Natural killer cell (primary cell): ENCODE measurements around the gene ADAM11. TPM values are rescaled to one million over a fixed set of nuclear protein-coding genes. Genes with fewer than 3 reads are reported as not detected.

Experiments
- ATAC-seq, 3 donors: fragments of 150-1000 bp in 2 of 3; fragments of 200-7000 bp in 1 of 3; cut with Tn5 transposase; 1 replicate in 1 of 3; 2 replicates in 2 of 3; pipeline ENCODE4 v1.10.0; 2021; ENCODE audit warnings: mild to moderate bottlenecking in 2 of 3, moderate library complexity in 2 of 3
- DNase-seq, 2 donors: peaks; one replicate each; pipeline versions ENCODE4 v3.0.0 to v3.0.0-alpha.2; 2013 to 2021; ENCODE audit warnings: mixed read lengths in 1 of 2
- H3K27ac ChIP-seq: one replicate; pipeline ENCODE4 v1.5.1; 2013; ENCODE audit warnings: mild to moderate bottlenecking, low read length
- H3K27me3 ChIP-seq: one replicate; pipeline ENCODE4 v1.6.1; 2013; ENCODE audit warnings: low read length; ENCODE audit not compliant: control insufficient read depth, insufficient read depth
- H3K36me3 ChIP-seq: one replicate; pipeline ENCODE4 v1.6.1; 2013; ENCODE audit warnings: low read length; ENCODE audit not compliant: control insufficient read depth, insufficient read depth
- H3K4me1 ChIP-seq: one replicate; pipeline ENCODE4 v1.6.1; 2013; ENCODE audit warnings: low read length; ENCODE audit not compliant: control insufficient read depth, insufficient read depth
- H3K4me3 ChIP-seq: one replicate; pipeline ENCODE4 v1.5.1; 2013; ENCODE audit warnings: low read length
- H3K9me3 ChIP-seq: one replicate; pipeline ENCODE4 v1.6.1; 2013; ENCODE audit warnings: low read length; ENCODE audit not compliant: control insufficient read depth, insufficient read depth
- H3K27ac Mint-ChIP-seq, 2 donors: one replicate each; pipeline ENCODE4 v1.8.0; 2022; ENCODE audit warnings: mild to moderate bottlenecking in 2 of 2, mixed read lengths in 2 of 2, moderate library complexity in 1 of 2
- H3K27me3 Mint-ChIP-seq, 2 donors: one replicate each; pipeline ENCODE4 v1.8.0; 2022; ENCODE audit warnings: low read depth in 2 of 2, mixed read lengths in 2 of 2
- H3K36me3 Mint-ChIP-seq: one replicate; pipeline ENCODE4 v1.8.0; 2022; ENCODE audit warnings: mixed read lengths
- H3K4me1 Mint-ChIP-seq, 2 donors: one replicate each; pipeline ENCODE4 v1.8.0; 2022; ENCODE audit warnings: mixed read lengths in 2 of 2
- H3K4me3 Mint-ChIP-seq: one replicate; pipeline ENCODE4 v1.8.0; 2022; ENCODE audit warnings: mild to moderate bottlenecking, moderate library complexity, mixed read lengths
- H3K9me3 Mint-ChIP-seq, 2 donors: one replicate each; pipeline ENCODE4 v1.8.0; 2022; ENCODE audit warnings: mixed read lengths in 2 of 2
- CTCF ChIP-seq: fragments of 200-600 bp; IDR thresholded peaks from one replicate; pipeline ENCODE4 v1.8.0; 2022; ENCODE audit warnings: antibody characterized with exemption
- WGBS: methylation state at CpG from one replicate; pipeline ENCODE4 v1.1.7; 2013; ENCODE audit warnings: missing lambda C conversion rate; ENCODE audit not compliant: insufficient coverage; 5-methylcytosine and 5-hydroxymethylcytosine counted together
- intact Hi-C: fragments of 100-400 bp; cut with micrococcal nuclease; formaldehyde crosslinking; loops from one replicate; pipeline ENCODE4 v1.14.2; 2022
- total RNA-seq, 4 donors: library from RNA; stranded (reverse); fragments of 120-200 nt in 1 of 4; gene quantifications; one replicate each; pipeline versions ENCODE4 v1.2.3 to v1.2.4, GENCODE V29; 2013 to 2022

Gene ADAM11
- total RNA-seq, 3 donors from 2014 or later (not counting 1 experiment from before 2014, with no cell fraction given), result 0.18 to 0.28 (median 0.28) TPM

DNA sequence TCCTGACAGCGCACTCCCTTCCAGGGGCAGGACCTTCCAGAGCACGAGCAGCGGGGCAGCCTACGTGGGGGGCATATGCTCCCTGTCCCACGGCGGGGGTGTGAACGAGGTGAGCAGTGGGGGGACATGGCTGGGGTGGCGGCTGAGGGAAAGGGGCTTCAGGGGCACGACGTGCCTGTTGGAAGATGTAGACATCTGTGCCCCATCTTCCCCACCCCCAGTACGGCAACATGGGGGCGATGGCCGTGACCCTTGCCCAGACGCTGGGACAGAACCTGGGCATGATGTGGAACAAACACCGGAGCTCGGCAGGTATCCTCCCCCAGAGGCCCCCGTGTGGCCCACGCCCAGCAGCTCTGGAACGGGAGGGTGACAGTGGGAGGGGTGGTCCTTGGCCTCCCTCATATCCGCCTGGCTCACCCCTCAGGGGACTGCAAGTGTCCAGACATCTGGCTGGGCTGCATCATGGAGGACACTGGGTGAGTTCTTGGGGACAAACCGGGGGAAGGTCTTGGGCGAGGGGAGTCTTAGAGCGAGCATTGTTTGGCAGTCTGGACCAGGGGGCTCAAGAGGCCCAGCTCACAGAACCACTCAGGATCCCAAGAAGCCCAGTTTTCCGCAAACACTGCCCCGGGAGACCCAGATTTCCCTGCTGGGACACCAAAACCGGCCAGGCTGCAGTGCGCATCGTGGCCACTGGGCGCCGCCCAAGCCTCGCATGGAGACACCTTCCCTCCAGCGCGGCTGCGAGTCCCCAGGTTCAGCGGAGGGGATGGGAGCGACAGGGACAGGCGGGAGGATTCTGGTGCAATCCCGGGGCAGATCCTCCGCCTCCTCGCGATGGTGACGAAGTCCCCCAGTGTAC lies 15.7 kb downstream of the ADAM11 start:
- peak overlapping the region; percentile 91 for H3K4me3 Mint-ChIP-seq

GRCh38 chr17:44775136-44775837 lies 16.5 kb downstream of the ADAM11 start:
- peak overlapping the region; percentile 52 for H3K4me3 ChIP-seq
- Mint-ChIP-seq H3K27me3 (peaks cover 0 to 7% of the 10 kb centered on the region in 2 donors), H3K4me1 (peaks cover 0 to 27% of the 10 kb centered on the region in 2 donors), H3K9me3 (no peaks in the 10 kb centered on the region), H3K27ac (peak overlapping the region in 1 of 2 donors; percentile 66), H3K4me3 (peak overlapping the region; percentile 91), H3K36me3 (no peaks in the 10 kb centered on the region)
- peaks cover 29% of the 10 kb centered on the region for H3K4me1 ChIP-seq
- peak; percentile 58 for TF ChIP-seq CTCF
- H3K27me3 ChIP-seq, result peaks cover 2% of the 10 kb centered on the region
- no peaks in the 10 kb centered on the region for H3K36me3 ChIP-seq
- intact Hi-C loops, result loop anchor here (1.0 to 5.0 kb wide), 4 partner anchors 90 to 422 kb away; partner anchors contain the start of gene PLCD3
- DNase-seq, result peak; percentile 82 to 99
- H3K9me3 ChIP-seq, result no peaks in the 10 kb centered on the region
- WGBS, result under 1% methylated on average over 50 of the region's 50 CpGs
- peak; percentile 87 to 91 (median 91) for ATAC-seq
- H3K27ac ChIP-seq, result no peak overlapping the region

More for the DNA sequence above, 15.7 kb downstream of the ADAM11 start:
- Mint-ChIP-seq H3K27me3 (peaks cover 0 to 7% of the 10 kb centered on the region in 2 donors), H3K9me3 (no peaks in the 10 kb centered on the region), H3K27ac (peak overlapping the region in 1 of 2 donors; percentile 66), H3K36me3 (no peaks in the 10 kb centered on the region), H3K4me1 (peaks cover 0 to 24% of the 10 kb centered on the region in 2 donors)
- ATAC-seq (peak; percentile 55 to 78 (median 61)), DNase-seq (peak; percentile 84 to 90)
- H3K4me3 ChIP-seq, result peak overlapping the region; percentile 52
- peaks cover 27% of the 10 kb centered on the region for H3K4me1 ChIP-seq
- TF ChIP-seq CTCF, result peak; percentile 97
- H3K27ac ChIP-seq, result no peak overlapping the region
- 32% methylated on average over 41 of the region's 42 CpGs for WGBS
- no peaks in the 10 kb centered on the region for H3K36me3 ChIP-seq
- intact Hi-C loops, result loop anchor here (1.0 to 5.0 kb wide), 4 partner anchors 91 to 423 kb away; partner anchors contain the start of gene PLCD3
- peaks cover 2% of the 10 kb centered on the region for H3K27me3 ChIP-seq
- H3K9me3 ChIP-seq, result no peaks in the 10 kb centered on the region

DNA sequence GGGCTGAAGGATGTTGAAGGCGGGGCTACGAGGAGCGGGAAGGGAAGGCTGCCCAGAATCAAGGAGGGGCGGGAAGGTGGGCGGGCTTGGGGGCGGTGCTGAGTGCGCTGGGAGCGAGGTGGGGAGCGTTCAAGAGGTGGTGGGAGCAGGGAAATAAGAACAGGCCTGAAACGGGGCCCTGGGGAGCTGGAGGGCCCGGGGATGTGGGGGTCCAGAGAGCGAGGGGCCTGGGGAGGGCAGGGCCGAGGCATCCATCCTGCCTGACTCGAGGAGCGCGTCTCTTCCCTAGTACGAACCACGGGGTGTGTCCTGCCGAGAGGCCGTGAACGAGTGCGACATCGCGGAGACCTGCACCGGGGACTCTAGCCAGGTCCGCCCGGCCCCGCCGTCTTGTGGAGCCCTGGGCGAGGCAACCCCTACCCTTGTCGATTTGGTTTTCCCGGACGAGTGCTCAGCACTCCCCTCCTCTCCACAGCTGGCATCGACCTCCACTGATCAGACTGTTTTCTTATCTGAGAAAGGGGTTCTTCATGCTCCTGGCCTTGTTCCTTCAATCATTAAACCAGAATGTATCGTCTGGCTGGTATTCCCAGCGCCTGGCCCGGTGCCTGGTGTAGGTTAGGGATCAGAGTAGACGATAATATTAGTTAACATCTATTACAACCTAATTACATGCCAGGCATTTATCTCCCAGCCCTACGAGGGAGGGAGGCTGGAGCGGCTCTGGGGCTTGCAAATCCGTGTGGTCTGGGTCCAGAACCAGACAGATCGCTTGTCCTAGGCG lies 17.2 kb downstream of the ADAM11 start:
- peak overlapping the region in 1 of 2 donors; percentile 66 for H3K27ac Mint-ChIP-seq
- Histone ChIP-seq H3K4me1 (peaks cover 29% of the 10 kb centered on the region), H3K27me3 (peaks cover 2% of the 10 kb centered on the region), H3K9me3 (no peaks in the 10 kb centered on the region), H3K36me3 (no peaks in the 10 kb centered on the region), H3K27ac (peak overlapping the region; percentile 29), H3K4me3 (peak overlapping the region; percentile 52)
- no peak for TF ChIP-seq CTCF
- H3K27me3 Mint-ChIP-seq, result peaks cover 0 to 7% of the 10 kb centered on the region in 2 donors
- ATAC-seq (peak in 1 of 3 donors; percentile 0), DNase-seq (no peak)
- intact Hi-C loops, result loop anchor here (1.0 to 5.0 kb wide), 4 partner anchors 89 to 421 kb away; partner anchors contain the start of gene PLCD3
- WGBS, result 12% methylated on average over 39 of the region's 43 CpGs
- no peaks in the 10 kb centered on the region for H3K36me3 Mint-ChIP-seq
- H3K4me3 Mint-ChIP-seq, result peak overlapping the region; percentile 91
- no peaks in the 10 kb centered on the region for H3K9me3 Mint-ChIP-seq
- peaks cover 0 to 27% of the 10 kb centered on the region in 2 donors for H3K4me1 Mint-ChIP-seq
